Measurements from ENCODE around the gene TMCC1.

DNA sequence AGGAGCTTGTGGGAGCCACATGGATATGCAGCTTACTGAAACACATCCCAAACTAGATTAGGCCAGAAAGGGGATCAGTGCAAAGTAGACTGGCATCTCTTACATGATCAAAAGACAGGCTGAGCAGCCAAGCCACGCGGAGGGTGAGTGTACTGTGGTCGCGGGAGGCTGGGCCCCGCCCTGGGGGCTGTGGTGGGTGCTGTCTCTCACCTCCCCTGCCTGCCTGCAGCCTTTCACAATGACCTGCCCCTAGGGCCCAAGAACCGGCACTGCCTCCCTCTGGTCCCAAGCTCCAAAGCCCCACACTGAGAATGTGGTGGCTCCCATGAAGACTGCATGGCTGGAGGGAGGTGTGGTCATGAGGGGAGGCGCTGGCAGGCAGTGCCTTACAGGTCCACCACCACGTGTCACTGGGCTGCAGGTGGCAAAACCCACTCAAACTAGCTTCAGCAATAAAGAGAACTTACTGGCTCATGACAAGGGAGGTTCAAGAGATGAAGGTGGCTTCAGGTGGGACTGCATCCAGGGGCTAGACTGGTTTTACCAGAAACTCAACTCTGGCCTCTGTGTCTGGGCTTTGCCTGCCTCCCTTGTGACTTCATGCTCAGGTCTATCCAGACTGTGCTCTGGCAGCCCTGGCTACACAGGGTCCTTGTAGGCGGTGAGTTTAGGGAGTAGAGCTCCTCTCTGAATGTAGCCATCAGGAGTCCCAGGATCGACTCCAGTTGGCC, 259.6 kb downstream of the TMCC1 start:
- TF ChIP-seq TCF12 (IDR thresholded peaks at IDR 0.05) (no peak), NFIC (IDR thresholded peaks at IDR 0.05; ENCODE audit: borderline replicate concordance) (no peak)
